Suprapubic skin (tissue), 4 donors: ENCODE results near the gene SPCS1.

Experiments used
- CTCF ChIP-seq, 2 donors: fragments of 200-600 bp in 1 of 2; fragments of 450-650 bp in 1 of 2; sonication (generic) in 1 of 2; IDR thresholded peaks; one replicate each; pipeline ENCODE4 v1.5.1; 2016 to 2019; ENCODE audit warnings: antibody characterized with exemption in 2 of 2, mild to moderate bottlenecking in 1 of 2, moderate library complexity in 1 of 2
- POLR2A ChIP-seq, 2 donors: fragments of 450-650 bp; IDR thresholded peaks; one replicate each; pipeline ENCODE4 v1.6.1; 2017; ENCODE audit warnings: antibody characterized with exemption in 2 of 2, mild to moderate bottlenecking in 2 of 2, moderate library complexity in 2 of 2
- POLR2AphosphoS5 ChIP-seq, 3 donors: sonication (generic); formaldehyde crosslinking; IDR thresholded peaks; one replicate each; pipeline ENCODE4 v1.6.1; 2017; ENCODE audit warnings: antibody characterized with exemption in 3 of 3

GRCh38 chr3:52731590-52731989 is 25.7 kb downstream of the SPCS1 start:
- TF ChIP-seq POLR2A (IDR thresholded peaks at IDR 0.05) (no peak), POLR2AphosphoS5 (IDR thresholded peaks at IDR 0.05) (no peak), CTCF (IDR thresholded peaks at IDR 0.05) (no peak)
